H9 (cell line): ENCODE data around the gene TRAF7. TPM values are rescaled to one million over a fixed set of nuclear protein-coding genes. Genes with fewer than 3 reads are reported as not detected.
A peak's percentile ranks its signal among the peaks of the same experiment; 100 is the strongest.

Experiments used
- DNase-seq: peaks from one replicate; pipeline ENCODE4 v3.0.0-alpha.2; 2017
- H2AFZ ChIP-seq: one replicate; pipeline ENCODE4 v1.6.1; 2013; ENCODE audit warnings: mild to moderate bottlenecking, low read length, control low read depth, moderate library complexity
- H2AK5ac ChIP-seq: 2 replicates; pipeline ENCODE4 v1.6.1; 2013; ENCODE audit warnings: low read length, control low read depth, mixed read lengths; ENCODE audit not compliant: insufficient read length
- H2BK120ac ChIP-seq: one replicate; pipeline ENCODE4 v1.6.1; 2013; ENCODE audit warnings: low read depth, mild to moderate bottlenecking, low read length, control low read depth, inconsistent platforms; ENCODE audit not compliant: poor library complexity, severe bottlenecking
- H2BK12ac ChIP-seq: 2 replicates; pipeline ENCODE4 v1.6.1; 2013; ENCODE audit warnings: low read length, control low read depth, mixed read lengths, low read depth; ENCODE audit not compliant: insufficient read length
- H2BK15ac ChIP-seq: 2 replicates; pipeline ENCODE4 v1.6.1; 2013; ENCODE audit warnings: low read depth, low read length, control low read depth
- H2BK20ac ChIP-seq: one replicate; pipeline ENCODE4 v1.6.1; 2013; ENCODE audit warnings: low read depth, mild to moderate bottlenecking, low read length, control low read depth, inconsistent platforms; ENCODE audit not compliant: poor library complexity, severe bottlenecking
- H2BK5ac ChIP-seq: 2 replicates; pipeline ENCODE4 v1.6.1; 2013; ENCODE audit warnings: low read length, control low read depth, mixed read lengths; ENCODE audit not compliant: insufficient read length
- H3K14ac ChIP-seq: 2 replicates; pipeline ENCODE4 v1.6.1; 2013; ENCODE audit warnings: low read length, control low read depth; ENCODE audit not compliant: insufficient read depth
- H3K18ac ChIP-seq: 2 replicates; pipeline ENCODE4 v1.6.1; 2013; ENCODE audit warnings: low read depth, mild to moderate bottlenecking, mixed read lengths, low read length, control low read depth; ENCODE audit not compliant: insufficient read length
- H3K23ac ChIP-seq: 2 replicates; pipeline ENCODE4 v1.6.1; 2013; ENCODE audit warnings: low read length, control low read depth, mixed read lengths, low read depth; ENCODE audit not compliant: insufficient read length
- H3K23me2 ChIP-seq: 2 replicates; pipeline ENCODE4 v1.6.1; 2013; ENCODE audit warnings: low read depth, mild to moderate bottlenecking, mixed read lengths, low read length, control low read depth; ENCODE audit not compliant: insufficient read length, poor library complexity, severe bottlenecking
- H3K27ac ChIP-seq: 2 replicates; pipeline ENCODE4 v1.5.1; 2013; ENCODE audit warnings: low read length, control low read depth, mixed read lengths, low read depth; ENCODE audit not compliant: insufficient read length
- H3K27me3 ChIP-seq: 2 replicates; pipeline ENCODE4 v1.6.1; 2013; ENCODE audit warnings: low read length, control low read depth, inconsistent platforms; ENCODE audit not compliant: insufficient read depth
- H3K4ac ChIP-seq: 2 replicates; pipeline ENCODE4 v1.6.1; 2013; ENCODE audit warnings: low read depth, mild to moderate bottlenecking, control low read depth, inconsistent platforms, low read length, moderate library complexity
- H3K4me1 ChIP-seq: 2 replicates; pipeline ENCODE4 v1.6.1; 2013; ENCODE audit warnings: low read length, control low read depth, inconsistent platforms; ENCODE audit not compliant: insufficient read depth
- H3K4me2 ChIP-seq: 2 replicates; pipeline ENCODE4 v1.6.1; 2013; ENCODE audit warnings: low read length, control low read depth, mixed read lengths; ENCODE audit not compliant: insufficient read length, insufficient read depth
- H3K56ac ChIP-seq: 2 replicates; pipeline ENCODE4 v1.6.1; 2013; ENCODE audit warnings: low read depth, mild to moderate bottlenecking, mixed read lengths, low read length, control low read depth; ENCODE audit not compliant: insufficient read length
- H3K79me1 ChIP-seq: 2 replicates; pipeline ENCODE4 v1.6.1; 2013; ENCODE audit warnings: low read depth, mild to moderate bottlenecking, moderate library complexity, low read length, control low read depth, inconsistent platforms; ENCODE audit not compliant: insufficient read depth, poor library complexity, severe bottlenecking
- H3K79me2 ChIP-seq: 2 replicates; pipeline ENCODE4 v1.6.1; 2013; ENCODE audit warnings: low read length, control low read depth, inconsistent platforms; ENCODE audit not compliant: insufficient read depth
- H3K9ac ChIP-seq: 2 replicates; pipeline ENCODE4 v1.6.1; 2013; ENCODE audit warnings: low read length, control low read depth, mixed read lengths; ENCODE audit not compliant: insufficient read length; ENCODE audit errors: extremely low read depth
- H3K9me3 ChIP-seq: one replicate; pipeline ENCODE4 v1.6.1; 2013; ENCODE audit warnings: low read depth, low read length, inconsistent platforms; ENCODE audit not compliant: control insufficient read depth
- H3T11ph ChIP-seq: one replicate; pipeline ENCODE4 v1.6.1; 2013; ENCODE audit warnings: mild to moderate bottlenecking, low read length, control low read depth, inconsistent platforms
- H4K20me1 ChIP-seq: one replicate; pipeline ENCODE4 v1.6.1; 2013; ENCODE audit not compliant: control insufficient read depth, insufficient read length, insufficient read depth
- H4K5ac ChIP-seq: 2 replicates; pipeline ENCODE4 v1.6.1; 2013; ENCODE audit warnings: low read depth, mild to moderate bottlenecking, mixed read lengths, low read length, control low read depth; ENCODE audit not compliant: insufficient read length
- H4K8ac ChIP-seq: replicated peaks from 2 replicates; pipeline ENCODE4 v1.6.1; 2013; ENCODE audit warnings: low read length, control low read depth, mixed read lengths, low read depth; ENCODE audit not compliant: insufficient read length
- H4K91ac ChIP-seq: 2 replicates; pipeline ENCODE4 v1.6.1; 2013; ENCODE audit warnings: low read depth, mild to moderate bottlenecking, moderate library complexity, mixed read lengths, low read length, control low read depth; ENCODE audit not compliant: insufficient read length
- H3K27ac Mint-ChIP-seq, 3 experiments: 2 replicates in 2 of 3; 3 replicates in 1 of 3; pipeline ENCODE4 v1.8.0; 2020 to 2021; ENCODE audit warnings: mixed read lengths in 3 of 3, mild to moderate bottlenecking in 1 of 3, moderate library complexity in 1 of 3
- H3K27me3 Mint-ChIP-seq: 2 replicates; pipeline ENCODE4 v1.8.0; 2021; ENCODE audit warnings: low read depth, mild to moderate bottlenecking, moderate library complexity, mixed read lengths
- H3K36me3 Mint-ChIP-seq, 3 experiments: 2 replicates in 2 of 3; 3 replicates in 1 of 3; pipeline ENCODE4 v1.8.0; 2020 to 2021; ENCODE audit warnings: low read depth in 3 of 3, mixed read lengths in 3 of 3; ENCODE audit not compliant: insufficient read depth in 1 of 3
- H3K4me1 Mint-ChIP-seq, 2 experiments: 2 replicates each; pipeline ENCODE4 v1.8.0; 2020; ENCODE audit warnings: mixed read lengths in 2 of 2
- H3K4me3 Mint-ChIP-seq, 2 experiments: 2 replicates in 1 of 2; 3 replicates in 1 of 2; pipeline ENCODE4 v1.8.0; 2020 to 2021; ENCODE audit warnings: mild to moderate bottlenecking in 2 of 2, mixed read lengths in 2 of 2, moderate library complexity in 1 of 2
- H3K9me3 Mint-ChIP-seq, 2 experiments: 2 replicates in 1 of 2; 3 replicates in 1 of 2; pipeline ENCODE4 v1.8.0; 2020; ENCODE audit warnings: mild to moderate bottlenecking in 2 of 2, mixed read lengths in 2 of 2, moderate library complexity in 1 of 2
- CTCF ChIP-seq: fragments of 200-600 bp; sonication (generic); conservative IDR thresholded peaks from 3 replicates; pipeline ENCODE4 v1.8.0; 2021; ENCODE audit warnings: antibody characterized with exemption, mild to moderate bottlenecking
- WGBS: extraction: QIAGEN DNeasy Blood & Tissue Kit; methylation state at CpG from one replicate; pipeline ENCODE4 v1.1.7; 2013; ENCODE audit warnings: missing lambda C conversion rate, low lambda C conversion rate, mixed read lengths; ENCODE audit not compliant: insufficient read length; ENCODE audit errors: extremely low coverage; 5-methylcytosine and 5-hydroxymethylcytosine counted together
- total RNA-seq: library from RNA; stranded (reverse); gene quantifications from 2 replicates; pipeline ENCODE4 v1.2.1, GENCODE V29; 2021

The TRAF7 gene
- total RNA-seq, 1 experiment from 2014 or later: 108 TPM

- no peak overlapping the region for H3T11ph ChIP-seq
- no peak overlapping the region for H2AFZ ChIP-seq
- H4K8ac ChIP-seq: no peak overlapping the region
- no peak overlapping the region for H2AK5ac ChIP-seq
- H3K14ac ChIP-seq: no peak overlapping the region
- H4K20me1 ChIP-seq: no peaks in the 10 kb centered on the region
- H3K79me1 ChIP-seq: no peaks in the 10 kb centered on the region
- Mint-ChIP-seq H3K36me3 (peaks cover 26 to 43% (median 34%) of the 10 kb centered on the region in 3 experiments), H3K4me1 (peaks cover 26 to 43% of the 10 kb centered on the region in 2 experiments), H3K4me3 (peak overlapping the region; percentile 97), H3K27me3 (peaks cover 14% of the 10 kb centered on the region), H3K27ac (peak overlapping the region in 2 of 3 experiments; percentile 82 to 96; a peak in 2 of 7 replicates), H3K9me3 (peaks cover 0 to 9% of the 10 kb centered on the region in 2 experiments; a peak in 3 of 5 replicates)
- H2BK120ac ChIP-seq: no peak overlapping the region
- H2BK5ac ChIP-seq: no peak overlapping the region
- peaks cover 3% of the 10 kb centered on the region; the same call in 1 of the 2 replicates for H3K4me1 ChIP-seq
- H3K56ac ChIP-seq: no peak overlapping the region
- H2BK12ac ChIP-seq: no peak overlapping the region
- H4K5ac ChIP-seq: no peak overlapping the region
- H3K79me2 ChIP-seq: peaks cover 11% of the 10 kb centered on the region; the same call in 1 of the 2 replicates
- peak; percentile 89 for DNase-seq
- no peaks in the 10 kb centered on the region for H3K27me3 ChIP-seq
- no peak overlapping the region for H4K91ac ChIP-seq
- no peak overlapping the region for H2BK15ac ChIP-seq
- H3K9ac ChIP-seq: no peak overlapping the region
- H2BK20ac ChIP-seq: no peak overlapping the region
- H3K4me2 ChIP-seq: peak overlapping the region; percentile 56
- no peak overlapping the region for H3K23ac ChIP-seq
- peaks cover 29% of the 10 kb centered on the region for H3K23me2 ChIP-seq
- no peak overlapping the region for H3K4ac ChIP-seq
- no peaks in the 10 kb centered on the region for H3K9me3 ChIP-seq
- WGBS: no CpG with 5 or more reads among the region's 18 CpGs
- H3K27ac ChIP-seq: no peak overlapping the region
- H3K18ac ChIP-seq: no peak overlapping the region
- peak; percentile 11; the same call in 1 of the 3 replicates for TF ChIP-seq CTCF
These were observed 5.0 kb upstream of the TRAF7 start for GRCh38 chr16:2150418-2151187.
